ENCODE data around the gene FANCC.

DNA sequence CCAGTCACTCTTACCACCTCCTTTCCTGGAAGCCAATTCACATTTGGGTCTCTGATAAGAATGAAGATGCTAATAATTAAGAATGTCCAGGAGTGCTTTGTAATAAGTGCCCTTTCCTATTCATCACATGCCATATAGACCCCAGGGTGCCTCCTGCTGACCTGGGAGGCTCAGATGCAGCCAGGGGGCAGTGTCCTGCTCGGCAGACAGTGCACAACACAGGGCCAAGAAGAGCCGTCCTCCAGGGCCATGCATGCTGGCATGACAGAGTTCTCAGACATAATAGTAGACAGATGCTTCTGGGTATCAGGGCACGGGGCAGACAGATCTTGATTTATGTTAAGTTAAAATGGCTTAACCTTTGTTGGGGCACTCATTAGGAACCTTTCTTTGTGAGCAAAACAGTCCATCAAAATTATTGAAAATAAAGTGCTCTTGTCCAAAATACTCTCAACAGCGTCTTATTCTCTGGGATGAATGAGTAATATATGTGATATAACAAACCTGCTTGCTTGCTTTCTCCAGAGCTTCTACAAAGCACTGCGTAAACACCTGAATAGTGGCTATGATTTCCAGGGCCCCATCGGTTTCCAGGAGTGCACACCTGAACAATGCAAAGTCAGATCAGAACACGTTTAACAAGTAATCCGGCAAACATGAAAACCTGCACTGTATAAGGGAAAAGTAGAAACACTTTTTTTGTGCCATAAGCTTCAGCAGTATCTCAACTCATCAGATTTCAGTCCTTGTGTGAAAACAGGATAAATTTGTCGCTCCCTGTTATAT, 192.7 kb downstream of the FANCC start:
- TF ChIP-seq, protein P1, sequence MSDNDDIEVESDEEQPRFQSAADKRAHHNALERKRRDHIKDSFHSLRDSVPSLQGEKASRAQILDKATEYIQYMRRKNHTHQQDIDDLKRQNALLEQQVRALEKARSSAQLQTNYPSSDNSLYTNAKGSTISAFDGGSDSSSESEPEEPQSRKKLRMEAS (IDR thresholded peaks at IDR 0.05): no peak
- TF ChIP-seq, protein P2, sequence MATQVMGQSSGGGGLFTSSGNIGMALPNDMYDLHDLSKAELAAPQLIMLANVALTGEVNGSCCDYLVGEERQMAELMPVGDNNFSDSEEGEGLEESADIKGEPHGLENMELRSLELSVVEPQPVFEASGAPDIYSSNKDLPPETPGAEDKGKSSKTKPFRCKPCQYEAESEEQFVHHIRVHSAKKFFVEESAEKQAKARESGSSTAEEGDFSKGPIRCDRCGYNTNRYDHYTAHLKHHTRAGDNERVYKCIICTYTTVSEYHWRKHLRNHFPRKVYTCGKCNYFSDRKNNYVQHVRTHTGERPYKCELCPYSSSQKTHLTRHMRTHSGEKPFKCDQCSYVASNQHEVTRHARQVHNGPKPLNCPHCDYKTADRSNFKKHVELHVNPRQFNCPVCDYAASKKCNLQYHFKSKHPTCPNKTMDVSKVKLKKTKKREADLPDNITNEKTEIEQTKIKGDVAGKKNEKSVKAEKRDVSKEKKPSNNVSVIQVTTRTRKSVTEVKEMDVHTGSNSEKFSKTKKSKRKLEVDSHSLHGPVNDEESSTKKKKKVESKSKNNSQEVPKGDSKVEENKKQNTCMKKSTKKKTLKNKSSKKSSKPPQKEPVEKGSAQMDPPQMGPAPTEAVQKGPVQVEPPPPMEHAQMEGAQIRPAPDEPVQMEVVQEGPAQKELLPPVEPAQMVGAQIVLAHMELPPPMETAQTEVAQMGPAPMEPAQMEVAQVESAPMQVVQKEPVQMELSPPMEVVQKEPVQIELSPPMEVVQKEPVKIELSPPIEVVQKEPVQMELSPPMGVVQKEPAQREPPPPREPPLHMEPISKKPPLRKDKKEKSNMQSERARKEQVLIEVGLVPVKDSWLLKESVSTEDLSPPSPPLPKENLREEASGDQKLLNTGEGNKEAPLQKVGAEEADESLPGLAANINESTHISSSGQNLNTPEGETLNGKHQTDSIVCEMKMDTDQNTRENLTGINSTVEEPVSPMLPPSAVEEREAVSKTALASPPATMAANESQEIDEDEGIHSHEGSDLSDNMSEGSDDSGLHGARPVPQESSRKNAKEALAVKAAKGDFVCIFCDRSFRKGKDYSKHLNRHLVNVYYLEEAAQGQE (IDR thresholded peaks at IDR 0.05; ENCODE audit: low read depth): no peak
- TF ChIP-seq TEAD4 (IDR thresholded peaks at IDR 0.05) (no peak), RAD21 (IDR thresholded peaks at IDR 0.05; ENCODE audit: low read depth) (peak; percentile 13; the same call in 1 of the 2 replicates), YY1 (IDR thresholded peaks at IDR 0.05; ENCODE audit: low read depth) (no peak), CEBPB (IDR thresholded peaks at IDR 0.05) (no peak), EP300 (IDR thresholded peaks at IDR 0.05; ENCODE audit: borderline replicate concordance) (no peak)

All from Ishikawa (cell line).